G401 (cell line): ENCODE measurements around the gene ARID1A. TPM values are rescaled to one million over a fixed set of nuclear protein-coding genes. Genes with fewer than 3 reads are reported as not detected.
"Not testable (repeated sequence)": the region's sequence is repeated elsewhere in the genome, so short reads cannot be mapped to it uniquely, and the experiment has no call there.

Experiments used
- DNase-seq: peaks from one replicate; pipeline ENCODE4 v3.0.0-alpha.2; 2015; ENCODE audit warnings: low spot score
- in situ Hi-C: cut with HindIII; loops from 2 replicates; pipeline ENCODE4 v1.10.0; 2016; ENCODE audit warnings: low sequenced_read_pairs, mixed read lengths
- total RNA-seq: library from RNA; depleted of rRNA; stranded (reverse); fragments of >200 nt; shearing (Covaris generic); gene quantifications from 2 replicates; pipeline ENCODE4 v1.2.3, GENCODE V29; 2014

Gene ARID1A
- total RNA-seq, 1 experiment from 2014 or later = 21.5 TPM

DNA sequence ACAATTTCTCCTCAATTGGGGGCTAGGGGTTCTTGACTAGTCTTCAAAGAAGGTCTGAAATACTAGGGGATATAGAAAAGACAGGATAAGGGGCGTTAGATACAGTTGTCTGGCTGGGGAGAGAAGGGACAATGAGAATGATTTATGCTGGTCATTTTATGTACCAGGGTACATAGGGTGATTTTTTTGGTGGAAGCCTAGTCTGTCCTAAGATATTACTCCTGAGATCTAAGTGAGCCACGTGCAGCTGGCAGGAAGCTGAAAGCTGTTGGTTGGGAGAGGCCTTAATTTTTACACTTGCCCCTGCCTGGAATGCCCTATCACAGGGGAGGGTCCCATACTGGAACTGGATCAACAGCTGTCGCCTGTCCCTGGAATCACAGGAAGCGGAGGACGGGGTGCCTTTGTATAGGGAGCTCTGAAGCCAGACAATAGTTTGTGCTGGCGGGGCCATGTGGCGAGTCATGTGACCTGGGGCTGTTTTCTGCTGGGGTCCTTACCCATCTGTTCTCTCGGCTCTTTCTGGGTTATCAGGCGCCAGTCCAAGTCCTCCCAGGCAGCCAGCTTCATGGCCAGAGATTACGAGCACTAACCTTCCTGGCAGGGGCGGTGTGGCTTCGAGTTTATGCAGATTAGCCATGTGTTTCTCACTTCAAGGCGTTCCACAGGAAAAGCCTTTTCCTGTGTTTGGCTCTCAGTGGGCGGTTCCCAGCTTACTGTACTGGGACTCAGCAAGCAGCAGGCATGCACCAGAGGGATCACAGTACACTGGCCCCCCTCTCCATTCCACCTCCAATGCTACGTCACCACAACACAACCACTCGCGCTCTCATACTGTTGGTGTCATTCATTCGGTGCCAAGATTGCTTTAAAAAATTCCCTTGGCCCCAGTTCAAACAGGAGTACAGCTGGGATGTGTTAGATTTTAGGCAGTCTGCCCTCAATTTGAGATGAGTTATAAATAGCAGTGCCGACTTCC, 27.5 kb downstream of the ARID1A start:
- in situ Hi-C loops = no loop called here
- peak; percentile 98 for DNase-seq

DNA sequence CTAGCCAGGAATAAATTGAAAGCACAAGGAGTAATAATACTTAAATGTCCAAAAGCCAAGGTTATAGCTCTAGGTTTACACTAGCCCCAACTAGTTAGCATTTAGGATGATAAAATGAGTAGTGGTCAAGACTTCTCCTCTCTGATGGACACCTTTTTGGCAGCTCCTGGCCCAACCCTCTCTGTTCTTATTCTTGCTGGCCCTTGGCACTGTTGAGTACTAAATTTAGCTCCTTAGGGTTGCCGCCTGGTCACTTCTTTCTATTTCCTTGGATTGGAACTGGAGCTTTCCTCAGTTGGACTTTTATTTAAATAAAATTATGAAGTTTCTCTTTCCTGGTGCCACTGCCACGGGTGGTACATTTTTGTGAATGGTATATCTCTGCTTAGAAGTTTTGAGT, 28.3 kb downstream of the ARID1A start:
- peak; percentile 40 for DNase-seq
- in situ Hi-C loops = no loop called here

DNA sequence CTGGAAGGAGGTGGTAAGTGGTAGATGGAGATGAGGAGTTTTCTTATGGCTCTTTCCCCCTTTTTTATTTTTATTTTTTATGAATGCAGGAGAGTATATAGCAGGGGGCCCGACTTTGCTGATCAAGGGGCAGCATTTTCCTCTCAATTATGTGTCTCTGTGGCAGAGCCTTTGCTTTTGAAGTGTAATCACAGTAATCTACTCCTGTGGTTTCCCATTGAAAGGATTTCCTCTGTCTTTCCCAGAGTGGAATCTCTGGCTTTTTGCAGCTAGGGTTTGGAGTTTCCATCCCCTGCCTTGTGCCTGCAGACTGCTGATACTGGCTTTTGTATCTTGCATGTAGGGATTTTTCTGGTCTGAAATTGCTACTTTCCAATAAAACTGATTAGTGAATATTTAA, 29.1 kb downstream of the ARID1A start:
- DNase-seq = no peak
- in situ Hi-C loops = no loop called here

DNA sequence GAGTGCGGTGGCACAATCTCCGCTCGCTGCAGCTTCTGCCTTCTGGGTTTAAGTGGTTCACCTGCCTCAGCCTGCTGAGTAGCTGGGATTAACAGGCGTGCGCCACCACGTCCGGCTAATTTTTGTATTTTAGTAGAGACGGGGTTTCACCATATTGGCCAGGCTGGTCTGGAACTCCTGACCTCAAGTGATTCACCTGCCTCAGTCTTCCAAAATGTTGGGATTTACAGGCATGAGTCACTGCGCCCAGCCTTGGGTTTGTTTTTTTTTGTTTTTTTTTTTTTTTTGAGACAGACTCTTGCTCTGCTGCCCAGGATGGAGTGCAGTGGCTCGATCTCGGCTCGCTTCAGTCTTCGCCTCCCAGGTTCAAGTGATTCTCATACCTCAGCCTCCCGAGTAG, 30.1 kb downstream of the ARID1A start:
- DNase-seq, in situ Hi-C loops: not testable (repeated sequence)

DNA sequence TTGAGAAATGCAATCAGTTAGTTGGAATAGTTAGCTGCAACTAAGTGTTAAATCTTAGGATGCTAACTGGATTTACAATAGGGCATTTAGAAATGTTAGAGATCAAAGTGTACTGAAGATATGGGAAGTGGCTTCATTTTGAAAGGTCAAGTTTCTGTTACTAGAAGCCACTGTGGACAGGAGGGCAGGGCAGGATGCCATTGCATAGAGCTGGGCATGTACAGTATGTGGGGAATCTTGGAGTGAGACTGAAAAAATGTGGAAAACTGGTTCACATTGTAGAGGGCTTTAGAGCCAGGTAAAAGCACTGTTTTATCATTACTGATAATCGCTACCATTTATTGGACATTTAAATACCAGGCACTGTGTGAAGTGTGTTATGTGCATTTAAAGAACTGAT, 31.0 kb downstream of the ARID1A start:
- no peak for DNase-seq
- in situ Hi-C loops = no loop called here

DNA sequence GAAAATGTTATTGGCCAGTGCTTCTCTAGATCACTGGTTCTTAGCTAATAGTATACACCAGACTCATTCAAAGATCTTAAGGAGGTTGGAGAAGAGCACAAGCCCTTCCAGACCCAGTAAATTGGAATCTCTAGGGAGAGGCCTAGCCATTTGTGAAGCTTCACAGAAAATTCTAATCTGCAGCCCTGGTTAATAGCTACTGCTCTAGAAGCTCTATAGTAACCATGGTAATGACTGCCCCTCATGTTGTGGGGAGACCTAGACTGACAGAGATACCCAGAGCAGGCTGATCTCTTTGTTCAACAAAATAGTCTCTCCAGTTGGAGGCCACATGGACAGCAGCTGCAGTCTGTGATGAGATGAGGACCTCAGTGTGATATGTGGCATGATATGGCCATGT, 31.7 kb downstream of the ARID1A start:
- DNase-seq = no peak
- in situ Hi-C loops = no loop called here

DNA sequence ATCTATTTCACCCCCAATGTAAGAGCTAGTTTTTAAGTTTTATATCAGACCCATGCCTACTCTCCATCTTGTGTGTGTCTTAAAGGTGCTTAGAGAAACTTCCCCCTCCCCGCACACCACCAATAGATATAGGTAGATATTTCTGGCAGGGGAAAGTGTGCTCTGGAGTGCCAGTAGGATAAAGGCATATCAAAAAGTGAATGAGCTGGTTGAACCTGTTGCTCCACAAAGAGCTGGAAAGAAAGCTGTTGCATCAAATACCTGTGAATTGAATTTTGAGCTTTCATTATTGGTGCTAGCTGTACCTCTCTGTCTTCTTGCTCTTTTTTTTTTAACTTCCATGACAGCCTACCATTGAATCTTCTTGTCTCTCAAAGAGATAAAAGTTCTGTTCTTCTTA, 32.8 kb downstream of the ARID1A start:
- in situ Hi-C loops = no loop called here
- DNase-seq = no peak

DNA sequence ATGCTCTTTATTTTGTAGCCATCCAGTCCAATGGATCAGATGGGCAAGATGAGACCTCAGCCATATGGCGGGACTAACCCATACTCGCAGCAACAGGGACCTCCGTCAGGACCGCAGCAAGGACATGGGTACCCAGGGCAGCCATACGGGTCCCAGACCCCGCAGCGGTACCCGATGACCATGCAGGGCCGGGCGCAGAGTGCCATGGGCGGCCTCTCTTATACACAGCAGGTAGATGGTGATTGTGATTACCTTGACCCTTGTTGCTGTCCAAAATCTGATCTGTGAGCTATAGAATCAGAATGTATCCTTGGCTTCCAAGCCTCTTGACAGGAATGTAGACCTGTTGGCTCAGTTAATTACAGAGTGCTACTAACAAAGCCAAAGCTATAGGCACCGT, 33.8 kb downstream of the ARID1A start:
- no peak for DNase-seq
- in situ Hi-C loops = no loop called here

DNA sequence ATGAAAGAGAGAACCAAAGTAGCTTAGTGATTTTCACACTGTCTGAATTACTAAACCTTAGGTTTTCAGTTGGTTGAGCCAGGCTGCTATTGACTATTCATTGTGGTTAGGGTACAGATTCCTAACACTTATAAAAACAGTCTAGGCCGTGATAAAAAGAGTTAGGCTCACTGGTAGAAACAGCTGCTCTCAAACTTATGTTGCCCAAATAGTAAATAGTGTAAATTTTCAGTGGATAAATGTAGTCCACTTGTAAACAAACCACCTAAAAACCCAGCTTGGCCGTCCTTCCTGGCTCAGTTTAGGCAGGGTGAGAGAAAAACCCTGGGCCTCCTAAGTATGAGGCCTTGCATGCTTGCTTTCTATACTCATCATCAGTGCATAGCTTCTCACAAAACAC, 34.9 kb downstream of the ARID1A start:
- DNase-seq = no peak
- in situ Hi-C loops = no loop called here

DNA sequence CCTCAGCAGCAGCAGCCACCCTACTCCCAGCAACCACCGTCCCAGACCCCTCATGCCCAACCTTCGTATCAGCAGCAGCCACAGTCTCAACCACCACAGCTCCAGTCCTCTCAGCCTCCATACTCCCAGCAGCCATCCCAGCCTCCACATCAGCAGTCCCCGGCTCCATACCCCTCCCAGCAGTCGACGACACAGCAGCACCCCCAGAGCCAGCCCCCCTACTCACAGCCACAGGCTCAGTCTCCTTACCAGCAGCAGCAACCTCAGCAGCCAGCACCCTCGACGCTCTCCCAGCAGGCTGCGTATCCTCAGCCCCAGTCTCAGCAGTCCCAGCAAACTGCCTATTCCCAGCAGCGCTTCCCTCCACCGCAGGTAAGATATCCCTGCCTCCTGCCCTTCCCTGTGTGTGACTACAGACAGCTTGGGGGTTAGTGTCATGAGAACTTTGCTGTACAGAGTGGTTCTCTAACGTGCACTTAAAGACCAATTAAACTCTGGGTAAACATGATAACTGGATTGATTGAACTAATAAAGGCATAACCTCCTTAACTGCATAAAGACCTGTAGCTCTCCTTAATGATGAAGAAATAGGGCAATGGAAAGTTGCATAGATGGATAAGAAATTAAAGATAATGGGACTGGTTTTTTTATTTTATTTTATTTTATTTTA, 35.6 kb downstream of the ARID1A start:
- no peak for DNase-seq
- in situ Hi-C loops = no loop called here

DNA sequence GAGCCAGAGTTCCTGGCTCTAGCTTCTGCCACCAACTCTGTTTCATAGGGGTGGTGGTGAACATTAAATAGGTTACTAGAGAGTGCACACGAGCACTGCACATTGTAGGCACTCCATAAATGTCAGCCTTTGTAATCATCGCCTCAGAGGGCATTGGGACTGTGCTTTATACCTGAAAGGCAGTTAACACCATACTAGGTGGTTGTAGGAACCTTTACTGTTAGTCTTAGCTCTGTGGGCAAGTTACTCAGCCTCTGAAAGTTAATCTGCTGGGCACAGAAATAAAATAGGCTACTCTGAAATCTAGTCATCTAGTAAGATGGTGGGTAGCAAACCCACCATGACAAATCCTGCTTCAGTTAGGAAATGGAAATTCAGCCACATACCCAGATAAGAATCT, 37.6 kb downstream of the ARID1A start:
- DNase-seq = no peak
- in situ Hi-C loops = no loop called here

DNA sequence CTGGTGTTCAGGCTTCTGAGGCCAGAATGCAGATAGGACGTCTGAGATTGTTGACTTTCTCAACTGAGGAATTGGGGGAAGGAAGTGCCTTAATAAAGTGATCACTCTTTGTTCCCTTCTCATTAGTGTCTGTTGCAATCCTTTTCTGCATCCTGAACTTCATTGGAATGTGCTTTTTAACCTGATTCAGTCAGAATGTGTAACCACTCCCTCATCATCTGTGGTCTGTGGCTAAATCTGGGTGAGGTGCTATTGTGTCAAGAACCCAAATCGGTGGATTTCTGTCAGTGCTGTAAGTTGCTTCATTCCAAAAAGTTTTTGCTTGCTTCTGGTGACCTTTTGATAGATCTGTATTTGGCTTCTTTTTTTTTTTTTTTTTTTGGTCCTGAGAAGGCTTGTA, 38.2 kb downstream of the ARID1A start:
- in situ Hi-C loops = no loop called here
- DNase-seq = no peak

DNA sequence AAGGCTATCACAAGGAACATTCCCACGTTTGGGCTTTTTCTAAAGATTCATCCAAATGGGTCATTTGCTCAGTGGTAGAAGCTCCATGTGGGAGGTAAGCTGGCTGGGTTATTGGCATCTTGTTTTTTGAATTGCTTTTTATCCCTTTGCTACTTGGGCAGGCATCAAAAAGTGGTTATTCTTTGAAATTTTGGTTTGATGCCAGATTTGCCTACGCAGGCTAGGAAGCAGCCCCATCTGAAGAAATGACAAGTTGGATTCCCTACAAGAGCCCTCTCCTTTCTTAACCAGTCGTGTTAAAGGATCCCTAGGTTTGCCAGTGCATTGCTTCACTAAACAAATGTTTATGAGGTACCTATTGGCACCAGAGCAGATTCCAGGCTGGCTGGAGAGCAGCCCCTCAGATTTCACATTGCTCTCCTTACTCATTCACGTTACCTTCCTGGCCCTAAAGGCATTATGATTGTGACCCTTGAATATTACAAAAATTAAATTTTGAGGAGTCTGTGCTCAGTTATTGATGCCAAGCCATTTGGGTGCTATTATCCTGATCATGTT, 38.8 kb downstream of the ARID1A start:
- in situ Hi-C loops = no loop called here
- no peak for DNase-seq

DNA sequence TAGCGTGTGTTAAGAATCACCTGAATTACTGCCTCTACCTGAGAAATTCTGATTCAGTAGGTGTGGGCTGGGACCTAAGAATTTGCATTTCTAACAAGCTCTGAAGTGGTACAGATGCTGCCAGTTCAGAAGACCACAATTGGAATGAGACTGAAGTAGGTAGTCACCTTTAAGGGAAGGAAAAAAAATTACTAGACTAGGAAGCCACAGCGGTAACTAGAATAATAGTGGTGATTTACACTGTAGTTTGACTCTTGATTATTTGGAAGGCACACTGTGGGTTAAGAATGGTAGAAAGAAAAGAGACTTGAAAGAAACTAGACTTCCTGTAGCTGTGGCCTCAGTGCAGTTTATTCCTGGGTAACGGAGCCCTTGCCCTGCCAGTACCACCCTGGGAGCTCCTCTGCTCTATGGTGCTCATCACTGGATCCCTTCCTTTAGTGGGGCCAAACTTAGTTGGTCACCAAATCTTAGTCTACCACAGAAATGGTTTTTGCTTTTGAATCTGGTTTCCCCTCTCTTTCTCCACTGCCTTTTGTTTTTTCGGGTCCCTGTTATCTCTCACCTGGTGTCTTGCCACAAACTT, 43.6 kb downstream of the ARID1A start:
- DNase-seq = no peak
- in situ Hi-C loops = no loop called here

DNA sequence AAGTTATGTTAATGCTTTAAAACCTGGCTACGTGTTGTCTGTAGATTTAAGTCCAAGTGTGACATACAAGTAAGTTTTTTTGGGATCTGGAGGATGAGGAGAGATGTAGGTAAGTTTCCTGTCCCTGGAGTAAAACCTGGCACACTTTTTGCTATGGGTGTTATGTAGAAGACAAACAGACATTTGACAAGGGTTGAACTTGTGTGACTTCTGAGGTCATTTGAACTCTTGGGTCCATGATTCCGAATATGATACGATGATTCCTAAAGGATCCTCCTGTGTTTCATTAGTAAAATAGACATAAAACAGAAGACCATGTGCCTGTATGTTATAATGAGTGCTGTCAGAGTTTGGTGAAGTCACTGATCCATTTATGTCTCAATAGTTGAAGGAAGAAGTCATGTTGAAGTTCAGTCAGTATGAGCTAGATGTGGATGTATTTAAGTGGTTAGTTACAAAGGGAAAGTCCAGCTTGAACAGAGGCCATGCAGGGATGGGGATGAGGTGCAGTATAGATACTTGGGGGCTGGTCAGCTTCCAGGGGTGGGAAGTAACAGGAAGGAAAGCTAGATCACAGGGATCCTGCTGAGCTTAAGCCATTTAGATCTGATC, 44.3 kb downstream of the ARID1A start:
- no peak for DNase-seq
- in situ Hi-C loops = no loop called here

DNA sequence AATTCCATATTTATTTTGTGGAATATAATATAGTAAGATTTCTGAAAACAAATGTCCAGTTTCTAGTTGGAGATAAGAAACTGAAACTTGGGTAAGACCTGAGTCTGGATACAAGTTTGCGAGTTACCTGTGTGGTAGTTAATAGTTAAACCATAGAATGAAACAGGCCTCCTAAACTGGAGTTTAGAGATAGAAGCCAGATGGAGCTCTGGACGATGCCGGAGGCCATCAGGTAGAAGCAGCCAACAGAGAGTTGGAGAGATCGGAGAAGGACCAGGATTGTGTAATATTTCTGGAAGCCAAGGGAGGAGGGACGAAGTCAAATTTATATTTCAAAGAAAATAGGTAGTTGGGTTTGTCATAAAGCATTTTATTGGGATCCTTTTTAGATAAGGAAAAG, 45.1 kb downstream of the ARID1A start:
- peak; percentile 69 for DNase-seq
- in situ Hi-C loops = no loop called here

DNA sequence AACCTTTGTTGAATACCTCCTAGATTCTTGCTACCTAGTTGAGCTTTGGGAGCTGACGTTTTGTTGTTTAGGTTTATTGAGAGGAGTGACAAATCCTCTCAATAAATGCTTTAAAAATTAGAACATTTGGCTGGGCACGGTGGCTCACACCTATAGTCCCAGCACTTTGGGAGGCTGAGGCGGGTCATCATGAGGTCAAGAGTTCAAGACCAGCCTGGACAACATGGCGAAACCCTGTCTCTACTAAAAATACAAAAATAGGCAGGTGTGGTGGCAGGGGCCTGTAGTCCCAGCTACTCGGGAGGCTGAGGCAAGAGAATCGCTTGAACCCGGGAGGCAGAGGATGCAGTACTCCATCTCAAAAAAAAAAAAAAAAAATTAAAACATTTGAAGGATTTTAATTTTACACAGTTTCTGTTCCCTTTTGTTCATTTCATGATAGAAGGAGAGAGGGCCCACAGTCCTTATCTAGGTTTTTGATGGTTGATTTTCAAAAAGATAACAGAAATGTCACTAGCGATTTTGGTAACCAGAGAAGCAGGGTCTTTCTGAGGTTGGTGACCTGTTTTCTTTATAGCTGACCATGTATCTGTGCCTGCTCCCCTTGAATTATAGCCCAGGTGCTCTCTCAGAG, 47.7 kb downstream of the ARID1A start:
- no peak for DNase-seq
- in situ Hi-C loops = no loop called here

DNA sequence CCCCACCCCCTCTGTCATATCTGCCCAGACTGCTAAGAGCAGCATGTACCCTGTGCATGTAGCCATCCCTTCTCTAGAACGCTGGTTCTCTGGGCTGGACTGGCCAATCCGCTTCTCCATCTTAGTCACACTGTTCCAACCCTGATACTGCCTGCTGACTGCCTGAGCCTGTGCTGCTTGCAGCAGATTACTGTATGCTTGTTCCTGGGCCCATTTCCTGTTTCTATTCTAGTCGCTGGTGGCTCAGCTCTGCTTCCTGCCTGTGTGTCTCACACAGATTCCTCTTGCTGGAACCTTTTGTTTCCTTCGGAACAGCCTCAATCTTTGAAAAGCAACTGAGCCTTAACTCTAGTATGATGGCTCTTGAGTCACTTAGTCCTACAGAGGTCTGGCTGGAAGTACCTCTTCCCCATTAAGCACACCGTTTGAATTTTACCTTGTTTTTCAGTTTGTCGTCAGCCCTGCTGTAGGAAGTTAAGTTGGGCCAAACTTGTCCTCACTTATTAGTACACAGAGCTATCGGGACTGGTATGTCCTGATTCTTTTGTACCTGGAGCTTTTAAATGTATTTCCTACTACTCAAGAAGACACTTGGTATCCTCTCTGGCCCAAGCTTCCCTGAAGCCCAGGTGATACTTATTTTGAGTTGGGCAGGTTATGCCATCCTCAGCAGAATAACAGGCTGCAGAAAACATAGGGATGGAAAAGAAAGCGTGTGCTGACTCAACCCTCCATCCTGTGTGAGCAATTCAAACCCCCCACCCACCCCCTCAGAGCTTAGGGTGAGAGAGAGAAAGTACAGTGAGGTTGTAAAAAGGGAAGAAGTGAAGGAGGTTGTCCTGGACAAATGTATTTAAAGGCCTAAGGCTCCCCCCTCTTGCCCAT, 48.5 kb downstream of the ARID1A start:
- DNase-seq = peak; percentile 95
- in situ Hi-C loops = no loop called here
